Measurements from ENCODE around the gene THAP8.
A peak's percentile ranks its signal among the peaks of the same experiment; 100 is the strongest.

The THAP8 gene

GRCh38 chr19:36001605-36002004 is 52.5 kb downstream of the THAP8 start:
- Histone ChIP-seq H3K9me3 (replicated peaks; ENCODE audit: insufficient read depth, low read length) (no peaks in the 10 kb centered on the region), H3K9ac (ENCODE audit: low read length) (no peak overlapping the region), H3K79me2 (ENCODE audit: low read length) (peaks cover 21% of the 10 kb centered on the region), H3K4me1 (ENCODE audit: low read length) (peaks cover 2% of the 10 kb centered on the region; the same call in 1 of the 2 replicates), H4K20me1 (ENCODE audit: insufficient read depth, low read length) (no peaks in the 10 kb centered on the region), H2AFZ (ENCODE audit: low read length) (no peak overlapping the region), H3K27me3 (replicated peaks; ENCODE audit: insufficient read depth, low read length) (no peaks in the 10 kb centered on the region), H3K4me2 (ENCODE audit: low read depth, low read length) (no peak overlapping the region), H3K9me2 (replicated peaks; ENCODE audit: insufficient read depth, low read length) (no peaks in the 10 kb centered on the region), H3K4me3 (ENCODE audit: low read length) (no peak overlapping the region), H3K36me3 (replicated peaks; ENCODE audit: insufficient read depth, low read length) (no peaks in the 10 kb centered on the region), H3F3A (ENCODE audit: insufficient read depth, low read length) (no peaks in the 10 kb centered on the region), H3K27ac (ENCODE audit: low read length) (no peak overlapping the region)
- DNase-seq = no peak
- no peak for TF ChIP-seq EZH2phosphoT487 (IDR thresholded peaks at IDR 0.05; ENCODE audit: low read length)
- no peak for TF ChIP-seq CTCF (IDR thresholded peaks at IDR 0.05; ENCODE audit: low read length)
- no peak for TF ChIP-seq EZH2 (optimal IDR thresholded peaks at IDR 0.05; ENCODE audit: low read depth, low read length)

- no peaks in the 10 kb centered on the region for H3K27me3 ChIP-seq (replicated peaks; ENCODE audit: insufficient read depth, low read length)
- no peak overlapping the region for H2AFZ ChIP-seq (ENCODE audit: low read length)
- H3K9ac ChIP-seq (ENCODE audit: low read length) = no peak overlapping the region
- H3K9me2 ChIP-seq (replicated peaks; ENCODE audit: insufficient read depth, low read length) = no peaks in the 10 kb centered on the region
- H3K9me3 ChIP-seq (replicated peaks; ENCODE audit: insufficient read depth, low read length) = no peaks in the 10 kb centered on the region
- peaks cover 37% of the 10 kb centered on the region for H3K79me2 ChIP-seq (ENCODE audit: low read length)
- no peak for DNase-seq
- no peak overlapping the region for H3K4me3 ChIP-seq (ENCODE audit: low read length)
- H3K4me1 ChIP-seq (ENCODE audit: low read length) = peaks cover 9% of the 10 kb centered on the region
- H3K36me3 ChIP-seq (replicated peaks; ENCODE audit: insufficient read depth, low read length) = no peaks in the 10 kb centered on the region
- no peaks in the 10 kb centered on the region for H4K20me1 ChIP-seq (ENCODE audit: insufficient read depth, low read length)
- H3F3A ChIP-seq (ENCODE audit: insufficient read depth, low read length) = no peaks in the 10 kb centered on the region
- H3K4me2 ChIP-seq (ENCODE audit: low read depth, low read length) = peak overlapping the region; percentile 93; the same call in 1 of the 2 replicates
- no peak overlapping the region for H3K27ac ChIP-seq (ENCODE audit: low read length)
- TF ChIP-seq CTCF (IDR thresholded peaks at IDR 0.05; ENCODE audit: low read length) = no peak
- TF ChIP-seq EZH2phosphoT487 (IDR thresholded peaks at IDR 0.05; ENCODE audit: low read length) = no peak
- TF ChIP-seq EZH2 (optimal IDR thresholded peaks at IDR 0.05; ENCODE audit: low read depth, low read length) = no peak
Observed at GRCh38 chr19:35996777-35997176, 57.3 kb downstream of the THAP8 start.

- no peaks in the 10 kb centered on the region for H3K27me3 ChIP-seq (replicated peaks; ENCODE audit: insufficient read depth, low read length)
- no peaks in the 10 kb centered on the region for H3K9me2 ChIP-seq (replicated peaks; ENCODE audit: insufficient read depth, low read length)
- peak within 1 kb of the TSS; percentile 93 for H3K4me2 ChIP-seq (ENCODE audit: low read depth, low read length)
- H3K4me3 ChIP-seq (ENCODE audit: low read length) = peak within 1 kb of the TSS; percentile 97
- peak; percentile 97 for DNase-seq
- no peaks in the 10 kb centered on the region for H3K36me3 ChIP-seq (replicated peaks; ENCODE audit: insufficient read depth, low read length)
- H2AFZ ChIP-seq (ENCODE audit: low read length) = peak within 1 kb of the TSS; percentile 97
- peaks cover 33% of the 10 kb centered on the region for H3K79me2 ChIP-seq (ENCODE audit: low read length)
- H4K20me1 ChIP-seq (ENCODE audit: insufficient read depth, low read length) = no peaks in the 10 kb centered on the region
- H3K27ac ChIP-seq (ENCODE audit: low read length) = peak within 1 kb of the TSS; percentile 71; the same call in 1 of the 2 replicates
- H3K9ac ChIP-seq (ENCODE audit: low read length) = peak within 1 kb of the TSS; percentile 84
- H3K4me1 ChIP-seq (ENCODE audit: low read length) = peaks cover 9% of the 10 kb centered on the region
- no peaks in the 10 kb centered on the region for H3F3A ChIP-seq (ENCODE audit: insufficient read depth, low read length)
- H3K9me3 ChIP-seq (replicated peaks; ENCODE audit: insufficient read depth, low read length) = no peaks in the 10 kb centered on the region
- TF ChIP-seq EZH2phosphoT487 (IDR thresholded peaks at IDR 0.05; ENCODE audit: low read length) (no peak), EZH2 (optimal IDR thresholded peaks at IDR 0.05; ENCODE audit: low read depth, low read length) (no peak), CTCF (IDR thresholded peaks at IDR 0.05; ENCODE audit: low read length) (0 out of 2 replicates have a peak, but pooled peaks have one; percentile 2)
Observed at GRCh38 chr19:35995048-35995993, 58.8 kb downstream of the THAP8 start, which contains the start of gene SDHAF1. SDHAF1 (plus strand) TSS chr19:35995188; CDS start chr19:35995275, 87 bp downstream.
